ENCODE measurements around the gene BMP2K. TPM values are rescaled to one million over a fixed set of nuclear protein-coding genes. Genes with fewer than 3 reads are reported as not detected.
A peak's percentile ranks its signal among the peaks of the same experiment; 100 is the strongest.
"Not testable (repeated sequence)": the region's sequence is repeated elsewhere in the genome, so short reads cannot be mapped to it uniquely, and the experiment has no call there.

Gene BMP2K
- total RNA-seq, 1 donor from 2014 or later: 92.9 TPM

DNA sequence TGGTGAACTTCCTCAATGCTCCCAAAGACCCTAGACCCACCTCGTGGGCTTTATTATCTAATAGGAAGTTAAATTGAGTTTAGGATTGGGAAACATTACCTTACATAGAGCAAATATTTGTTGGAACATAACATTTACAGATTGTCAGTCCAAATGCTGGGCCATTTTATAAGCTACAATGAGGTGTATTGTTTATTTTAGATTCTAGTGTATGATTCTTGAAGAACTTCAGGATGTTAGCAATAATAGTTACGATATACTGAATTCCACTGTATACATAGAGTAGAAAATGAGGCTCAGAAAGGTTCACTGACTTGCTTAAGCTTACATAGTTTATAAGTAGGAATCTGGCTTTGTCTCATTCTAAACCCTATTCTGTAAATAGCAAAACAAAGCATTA is 125.7 kb downstream of the BMP2K start:
- ATAC-seq (no peak), DNase-seq (ENCODE audit: low spot score) (no peak)
- intact Hi-C loops (cut with DNase I): no loop called here

DNA sequence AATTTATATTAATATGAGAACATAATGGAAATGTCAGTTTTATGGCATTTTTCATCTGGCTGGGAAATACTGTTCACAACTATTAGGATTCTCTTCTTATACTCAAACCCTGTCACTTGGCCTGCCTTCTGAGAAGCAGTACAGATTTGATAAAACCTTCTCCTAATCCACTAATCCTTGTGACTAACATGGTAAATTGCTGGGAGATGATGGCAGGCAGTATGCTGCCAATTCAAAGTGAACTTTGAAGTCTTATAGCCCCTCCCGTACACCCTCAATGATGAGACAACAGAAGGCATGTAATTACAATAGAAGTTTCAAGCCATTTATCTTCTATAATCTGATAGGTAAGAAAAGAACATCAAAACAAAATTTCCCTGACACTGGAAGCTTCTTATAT is 126.1 kb downstream of the BMP2K start:
- ATAC-seq (no peak), DNase-seq (ENCODE audit: low spot score) (no peak)
- intact Hi-C loops (cut with DNase I): no loop called here

DNA sequence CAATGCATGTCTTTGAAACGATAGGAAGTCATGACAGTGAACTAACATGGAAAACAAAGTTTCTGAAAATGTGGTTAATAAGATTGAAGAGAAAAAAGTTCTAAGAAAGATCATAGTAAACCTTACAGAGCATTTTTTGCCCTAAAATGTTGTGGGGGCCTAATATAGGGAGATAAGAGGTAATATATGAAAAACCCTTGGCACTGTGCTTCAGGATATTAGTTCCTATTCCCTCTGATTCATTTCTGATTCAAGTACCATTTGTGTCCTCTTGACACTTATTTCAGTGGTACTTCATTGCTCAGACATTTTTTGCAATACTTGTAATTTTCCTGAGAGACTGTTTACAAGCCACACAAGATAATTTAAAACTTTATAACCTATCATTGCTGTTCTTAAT is 128.0 kb downstream of the BMP2K start:
- intact Hi-C loops (cut with DNase I): no loop called here
- ATAC-seq: no peak
- no peak for DNase-seq (ENCODE audit: low spot score)

DNA sequence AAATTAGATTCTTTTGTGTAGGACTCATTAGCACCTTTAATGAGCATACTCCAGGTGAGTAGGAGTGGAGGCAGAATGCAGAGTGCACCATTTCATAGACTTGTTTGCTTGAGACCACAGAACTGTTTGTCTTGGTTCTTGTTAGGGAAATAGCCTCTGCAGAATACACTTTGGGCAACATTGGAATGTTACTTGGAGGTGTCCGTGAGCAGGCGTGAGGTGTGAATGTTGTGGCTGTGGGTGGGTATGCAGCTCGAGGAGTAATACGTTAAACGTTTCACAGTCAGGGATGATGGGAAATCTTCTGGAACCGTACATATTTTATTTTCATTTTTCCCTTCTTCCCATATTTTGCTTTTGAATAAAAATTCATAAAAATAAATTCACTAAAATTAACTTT is 131.5 kb downstream of the BMP2K start:
- ATAC-seq (no peak), DNase-seq (ENCODE audit: low spot score) (no peak)
- intact Hi-C loops (cut with DNase I): no loop called here

DNA sequence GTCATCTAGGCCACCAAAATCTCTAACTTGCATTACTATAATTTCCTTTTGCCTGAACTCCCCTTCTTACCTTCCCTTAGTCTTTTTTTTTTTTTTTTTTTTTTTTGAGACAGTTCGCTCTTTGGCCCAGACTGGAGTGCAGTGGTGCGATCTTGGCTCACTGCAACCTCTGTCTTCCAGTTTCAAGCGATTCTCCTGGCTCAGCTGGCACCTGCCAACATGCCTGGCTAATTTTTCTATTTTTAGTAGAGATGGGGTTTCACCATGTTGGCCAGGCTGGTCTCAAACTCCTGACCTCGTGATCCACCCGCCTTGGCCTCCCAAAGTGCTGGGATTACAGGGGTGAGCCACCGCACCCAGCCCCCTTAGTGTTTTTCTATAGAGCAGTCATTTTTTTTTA is 132.8 kb downstream of the BMP2K start:
- ATAC-seq; DNase-seq (ENCODE audit: low spot score); intact Hi-C loops (cut with DNase I): not testable (repeated sequence)

DNA sequence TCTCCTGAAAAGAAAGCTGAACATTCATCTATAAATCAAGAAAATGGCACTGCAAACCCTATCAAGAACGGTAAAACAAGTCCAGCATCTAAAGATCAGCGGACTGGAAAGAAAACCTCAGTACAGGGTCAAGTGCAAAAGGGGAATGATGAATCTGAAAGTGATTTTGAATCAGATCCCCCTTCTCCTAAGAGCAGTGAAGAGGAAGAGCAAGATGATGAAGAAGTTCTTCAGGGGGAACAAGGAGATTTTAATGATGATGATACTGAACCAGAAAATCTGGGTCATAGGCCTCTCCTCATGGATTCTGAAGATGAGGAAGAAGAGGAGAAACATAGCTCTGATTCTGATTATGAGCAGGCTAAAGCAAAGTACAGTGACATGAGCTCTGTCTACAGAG is 134.5 kb downstream of the BMP2K start:
- intact Hi-C loops (cut with DNase I): no loop called here
- ATAC-seq: no peak
- DNase-seq (ENCODE audit: low spot score): no peak

DNA sequence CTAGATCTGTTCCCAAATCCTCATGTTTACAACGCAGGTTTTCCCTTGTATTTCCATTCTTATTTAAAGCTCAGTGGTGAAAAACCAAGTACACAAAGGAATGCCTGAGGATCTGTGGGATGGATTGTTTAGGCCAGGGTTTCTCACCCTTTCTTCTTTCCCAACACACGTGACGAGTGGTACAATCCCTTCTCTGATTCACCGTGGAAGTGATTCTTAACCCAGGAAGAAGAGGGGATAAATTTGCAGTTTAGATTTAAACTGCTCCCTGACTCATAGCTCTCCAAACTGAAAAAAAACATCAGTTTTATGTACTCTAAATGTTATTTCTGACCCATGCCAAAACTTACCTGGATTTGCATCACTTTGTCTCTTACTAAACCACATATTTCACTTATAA is 146.1 kb downstream of the BMP2K start:
- ATAC-seq (no peak), DNase-seq (ENCODE audit: low spot score) (no peak)
- intact Hi-C loops (cut with DNase I): no loop called here

DNA sequence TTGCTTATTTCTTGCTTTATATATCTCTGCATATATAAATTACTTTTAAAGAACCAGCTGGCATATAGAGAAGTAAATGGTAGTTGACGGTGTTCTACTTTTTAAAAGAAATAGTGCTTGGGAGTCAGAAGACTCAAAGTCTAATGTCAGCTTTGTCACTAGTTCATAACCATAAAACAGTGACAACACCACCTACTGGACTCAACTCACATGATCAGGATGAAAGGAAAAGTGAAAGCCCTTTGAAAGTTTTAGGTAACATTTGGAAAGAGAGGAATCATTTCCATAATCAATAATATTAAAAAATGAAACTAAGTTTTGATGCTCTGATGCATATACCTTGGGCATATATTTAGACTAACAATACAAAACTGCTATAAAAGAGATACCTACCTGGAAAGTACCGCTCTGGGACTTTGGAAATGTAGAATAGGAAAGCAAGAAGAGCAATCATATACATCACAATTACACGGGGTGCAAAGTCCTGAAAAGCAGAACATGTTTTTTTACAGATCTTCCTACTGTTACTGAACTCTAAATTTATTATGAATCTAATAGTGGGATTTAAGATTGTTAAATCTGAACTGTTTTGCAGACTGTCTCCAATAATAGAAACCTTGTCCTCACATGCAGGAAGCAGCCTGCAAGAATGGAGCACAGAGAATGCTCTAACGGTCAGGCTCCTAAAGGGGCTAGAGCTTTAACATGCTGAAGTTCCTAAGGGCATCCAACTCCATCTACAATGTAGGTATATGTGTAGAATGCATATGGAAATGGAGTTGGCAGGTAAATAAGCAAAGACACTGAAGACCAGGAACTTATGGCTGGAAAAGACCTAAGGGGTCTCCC is 147.5 kb downstream of the BMP2K start:
- DNase-seq (ENCODE audit: low spot score) (no peak), ATAC-seq (no peak)
- intact Hi-C loops (cut with DNase I): no loop called here

DNA sequence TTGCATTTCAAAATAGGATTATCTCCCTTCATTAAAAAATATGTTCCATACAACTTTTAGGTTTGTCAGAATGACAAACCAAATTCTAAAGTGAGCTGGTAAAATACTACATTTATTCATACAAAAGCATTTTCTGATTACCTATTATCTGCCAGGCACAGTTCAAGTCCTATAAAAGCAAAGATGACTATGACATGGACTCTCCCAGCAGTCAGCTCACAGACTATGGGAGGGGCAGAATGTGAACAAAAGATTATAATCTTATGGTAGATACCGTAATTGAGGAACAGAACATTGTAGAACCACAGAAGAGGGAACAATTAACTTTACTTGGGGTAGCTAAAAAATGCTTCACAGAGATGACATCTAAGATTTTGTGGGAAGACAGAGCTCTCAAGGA is 150.7 kb downstream of the BMP2K start:
- DNase-seq (ENCODE audit: low spot score) (no peak), ATAC-seq (no peak)
- intact Hi-C loops (cut with DNase I): no loop called here

DNA sequence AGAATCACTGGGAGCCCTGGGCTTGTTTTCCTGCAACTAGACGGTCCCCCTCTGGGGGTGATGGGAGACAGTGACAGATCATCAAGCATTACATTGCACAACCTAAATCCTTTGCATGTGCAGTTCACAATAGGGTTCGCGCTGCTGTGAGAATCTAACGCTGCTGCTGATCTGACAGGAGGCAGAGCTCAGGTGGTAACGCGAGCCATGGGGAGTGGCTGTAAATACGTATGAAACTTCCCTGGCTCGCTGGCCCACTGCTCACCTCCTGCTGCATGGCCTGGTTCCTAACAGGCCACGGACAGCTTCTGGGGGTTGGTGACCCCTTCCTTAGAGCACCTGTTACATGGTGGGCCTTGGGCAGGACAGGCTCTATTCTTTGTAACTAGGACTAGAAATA is 152.7 kb downstream of the BMP2K start:
- ATAC-seq: no peak
- no peak for DNase-seq (ENCODE audit: low spot score)
- intact Hi-C loops (cut with DNase I): no loop called here

DNA sequence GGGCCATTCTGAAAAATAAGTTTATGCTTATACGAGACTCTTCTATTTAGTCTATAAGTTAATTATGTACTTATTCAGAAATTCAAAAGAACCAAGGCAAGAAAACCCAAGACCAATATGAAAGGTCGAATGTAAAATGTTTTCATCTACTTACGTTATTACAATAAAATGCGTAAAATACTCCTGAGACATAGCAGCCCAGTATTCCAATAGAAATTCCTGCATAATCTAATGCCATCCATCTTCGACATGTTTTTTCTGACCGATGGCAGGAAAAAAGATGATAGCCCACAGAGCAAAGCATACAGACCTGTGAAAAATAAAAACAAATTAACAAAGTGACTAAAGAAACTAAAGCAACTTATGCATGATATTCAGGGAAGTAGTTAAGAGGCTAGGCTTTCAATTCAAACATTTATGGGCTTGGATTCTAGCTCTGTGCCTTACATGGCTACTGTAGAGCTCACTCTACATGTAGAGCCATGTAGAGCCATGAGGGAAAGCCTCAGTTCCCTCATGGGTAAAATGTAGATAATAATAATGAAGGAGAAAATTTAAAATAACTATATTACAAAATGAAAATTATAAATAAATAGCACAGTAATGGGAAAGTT is 154.0 kb downstream of the BMP2K start:
- intact Hi-C loops (cut with DNase I): no loop called here
- ATAC-seq (no peak), DNase-seq (ENCODE audit: low spot score) (no peak)

DNA sequence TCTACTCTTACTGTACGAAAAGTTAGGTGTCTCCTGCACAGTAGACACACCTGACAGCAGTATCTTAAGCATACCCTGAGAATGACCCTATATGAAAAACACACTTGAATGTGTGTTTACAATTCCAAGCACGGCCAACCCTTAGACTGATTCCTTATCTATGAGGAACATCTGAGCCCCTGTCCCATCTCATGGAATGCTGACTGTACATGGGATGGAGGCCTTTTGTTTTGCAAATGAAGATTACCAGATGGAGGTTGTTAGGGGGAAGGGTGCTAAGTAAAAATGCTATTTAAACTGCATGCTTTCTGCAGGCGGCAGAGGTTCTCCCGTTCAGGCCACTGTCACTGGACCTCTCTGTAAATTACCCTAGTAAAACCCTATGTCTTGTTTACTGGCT is 160.8 kb downstream of the BMP2K start:
- no peak for ATAC-seq
- intact Hi-C loops (cut with DNase I): no loop called here
- DNase-seq (ENCODE audit: low spot score): no peak

DNA sequence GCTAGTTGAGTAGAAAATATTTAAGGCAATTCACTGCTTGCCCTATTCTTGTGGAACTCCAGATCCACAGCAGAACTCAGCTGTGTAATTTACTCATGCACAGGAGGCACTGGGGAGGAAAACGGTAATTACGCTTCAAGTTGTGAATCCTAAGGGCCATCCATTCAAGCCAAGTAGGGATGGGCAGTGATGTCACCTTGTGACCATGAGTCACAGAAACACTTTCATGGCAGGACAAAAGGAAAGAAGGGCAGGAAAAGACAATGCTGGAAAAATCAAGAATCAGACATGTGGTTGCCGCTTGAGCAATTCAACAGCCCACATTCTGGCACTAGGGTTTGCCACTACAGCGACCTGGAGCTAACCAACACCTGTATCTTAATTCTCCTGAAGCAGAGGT is 161.7 kb downstream of the BMP2K start:
- DNase-seq (ENCODE audit: low spot score) (no peak), ATAC-seq (no peak)
- intact Hi-C loops (cut with DNase I): no loop called here

DNA sequence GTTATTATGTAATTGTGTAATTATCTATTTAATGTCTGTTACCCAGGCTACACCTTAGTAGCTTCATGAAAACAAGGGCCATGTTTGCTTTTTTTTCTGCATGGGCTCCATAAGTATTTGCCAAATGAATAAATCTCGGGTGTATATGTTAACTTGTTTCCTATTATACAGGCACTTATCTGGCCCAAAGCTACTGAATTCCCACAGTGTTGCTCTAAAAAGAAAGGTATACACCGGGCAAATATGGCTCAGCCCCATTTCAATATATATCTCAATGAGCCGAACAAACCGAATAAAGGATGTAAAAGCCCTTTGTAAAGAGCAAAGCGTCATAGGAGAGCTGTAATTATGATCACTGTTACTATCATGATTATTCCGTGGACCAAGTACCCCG is 162.3 kb downstream of the BMP2K start:
- no peak for DNase-seq (ENCODE audit: low spot score)
- ATAC-seq: no peak
- intact Hi-C loops (cut with DNase I): no loop called here

DNA sequence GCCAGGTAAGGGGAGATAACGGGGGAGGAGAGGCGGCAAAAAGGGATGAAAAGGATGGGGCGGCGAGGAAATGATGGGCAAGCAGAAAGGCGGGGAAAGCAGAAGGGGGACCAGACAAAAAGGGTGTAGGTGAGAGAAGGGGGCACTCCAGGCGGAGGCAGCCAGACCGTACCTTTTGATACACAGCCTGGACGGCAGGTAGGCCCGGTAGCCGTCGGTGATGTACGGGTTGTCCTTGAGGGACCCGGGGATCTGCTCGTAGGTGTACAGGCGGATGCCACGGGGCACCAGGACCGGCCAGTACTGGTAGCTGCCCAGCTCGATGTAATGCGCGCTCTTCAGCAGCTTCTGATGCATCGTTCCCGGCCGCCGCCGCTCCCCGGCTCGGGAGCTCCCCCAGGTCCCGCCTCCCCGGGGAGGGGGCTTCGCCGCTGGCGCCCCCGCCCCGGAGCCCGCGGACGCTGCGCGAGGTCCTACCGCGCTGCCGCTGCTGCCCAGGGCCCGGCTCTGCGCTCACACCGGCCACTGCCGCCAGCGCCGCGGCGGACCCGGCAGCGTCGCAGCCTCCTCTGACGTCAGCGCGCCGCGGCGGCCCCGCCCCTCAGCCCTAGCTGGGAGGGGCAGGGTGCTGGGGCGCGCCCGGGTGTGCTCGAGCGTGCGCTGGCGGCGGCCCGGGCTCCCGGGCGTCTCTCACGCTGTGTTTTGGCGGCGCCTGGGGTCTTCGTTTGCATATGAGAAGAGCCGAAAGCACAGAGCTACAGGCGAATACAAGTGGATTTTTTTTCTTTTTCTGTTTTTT is 162.9 kb downstream of the BMP2K start, which contains the start of gene PAQR3:
TSS of gene PAQR3 (minus strand) at position 571 of the 799 bp plus-strand sequence. CDS start at position 357, 214 bp downstream.
- intact Hi-C loops (cut with DNase I): no loop called here
- ATAC-seq (peak; percentile 98), DNase-seq (ENCODE audit: low spot score) (peak; percentile 92)

DNA sequence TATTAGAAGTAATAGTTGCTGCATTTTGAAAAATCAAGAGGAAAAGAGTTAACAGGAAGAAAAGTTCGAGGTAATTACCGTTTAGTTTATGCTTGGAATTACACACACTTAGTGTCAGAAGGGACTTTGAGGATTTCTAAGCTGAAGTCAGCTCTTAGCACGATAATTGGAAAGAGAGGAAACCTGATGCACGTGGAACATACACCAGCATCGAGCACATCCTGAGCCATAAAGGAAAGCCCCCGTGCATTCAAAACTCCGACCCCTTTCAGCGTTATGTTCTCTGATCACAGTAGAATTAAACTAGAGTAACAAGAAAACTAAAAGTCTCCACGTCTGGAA is 163.5 kb downstream of the BMP2K start:
- intact Hi-C loops (cut with DNase I): no loop called here
- peak; percentile 8 for ATAC-seq
- no peak for DNase-seq (ENCODE audit: low spot score)

DNA sequence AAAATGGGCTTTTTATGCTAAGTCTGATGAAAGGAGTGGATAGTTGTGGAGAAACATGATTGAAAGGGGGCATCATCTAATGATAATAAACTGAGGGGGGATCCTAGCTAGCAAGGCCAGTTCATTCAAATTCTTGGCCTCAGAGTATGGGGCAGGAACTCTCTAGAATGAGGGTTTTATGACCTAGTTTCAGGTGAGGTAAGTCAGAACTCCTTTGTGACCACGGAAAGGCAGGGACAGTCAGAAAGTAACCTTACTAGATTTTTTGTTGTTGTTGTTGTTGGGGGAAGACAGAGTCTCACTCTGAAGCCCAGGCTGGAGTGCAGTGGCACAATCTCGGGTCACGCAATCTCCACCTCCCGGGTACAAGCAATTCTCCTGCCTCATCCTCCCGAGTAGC is 164.6 kb downstream of the BMP2K start:
- DNase-seq (ENCODE audit: low spot score) (no peak), ATAC-seq (no peak)
- intact Hi-C loops (cut with DNase I): no loop called here

DNA sequence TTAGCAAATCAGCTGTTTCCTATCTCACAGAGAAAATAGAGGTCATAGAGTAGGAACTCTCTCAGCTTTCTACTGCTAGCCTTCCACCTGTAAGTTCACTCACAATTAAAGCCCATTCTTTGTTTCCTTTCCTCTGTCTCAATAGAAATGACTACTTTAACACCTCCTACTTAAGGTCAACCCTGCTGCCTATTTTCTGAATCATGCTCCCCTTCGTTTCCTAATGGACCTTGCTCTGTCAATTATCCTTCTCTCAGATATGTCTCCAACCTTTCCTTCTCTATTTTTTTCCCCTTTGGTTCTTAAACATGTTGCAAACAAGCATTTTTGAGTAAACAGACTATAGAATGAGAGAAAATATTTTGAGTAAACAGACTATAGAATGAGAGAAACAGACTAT is 168.2 kb downstream of the BMP2K start:
- no peak for DNase-seq (ENCODE audit: low spot score)
- intact Hi-C loops (cut with DNase I): no loop called here
- no peak for ATAC-seq

DNA sequence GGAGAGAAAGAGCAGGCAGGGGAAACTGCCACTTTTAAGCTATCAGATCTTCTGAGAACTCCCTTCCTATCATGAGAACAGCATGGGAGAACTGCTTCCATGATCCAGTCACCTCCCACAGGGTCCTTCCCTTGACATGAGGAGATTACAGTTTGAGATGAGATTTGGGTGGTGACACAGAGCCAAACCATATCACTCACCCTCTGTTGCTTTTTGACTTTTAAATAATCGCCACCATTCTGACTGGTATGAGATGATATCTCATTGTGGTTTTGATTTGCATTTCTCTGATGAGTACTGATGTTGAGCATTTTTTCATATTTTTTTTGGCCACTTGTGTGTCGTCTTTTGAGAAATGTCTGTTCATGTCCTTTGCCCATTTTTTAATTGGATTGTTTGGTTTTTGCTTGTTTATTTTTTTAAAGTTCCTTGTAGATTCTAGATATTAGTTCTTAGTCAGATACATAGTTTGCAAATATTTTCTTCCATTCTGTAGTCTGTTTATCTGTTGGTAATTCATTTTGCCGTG is 169.6 kb downstream of the BMP2K start:
- no peak for DNase-seq (ENCODE audit: low spot score)
- no peak for ATAC-seq

DNA sequence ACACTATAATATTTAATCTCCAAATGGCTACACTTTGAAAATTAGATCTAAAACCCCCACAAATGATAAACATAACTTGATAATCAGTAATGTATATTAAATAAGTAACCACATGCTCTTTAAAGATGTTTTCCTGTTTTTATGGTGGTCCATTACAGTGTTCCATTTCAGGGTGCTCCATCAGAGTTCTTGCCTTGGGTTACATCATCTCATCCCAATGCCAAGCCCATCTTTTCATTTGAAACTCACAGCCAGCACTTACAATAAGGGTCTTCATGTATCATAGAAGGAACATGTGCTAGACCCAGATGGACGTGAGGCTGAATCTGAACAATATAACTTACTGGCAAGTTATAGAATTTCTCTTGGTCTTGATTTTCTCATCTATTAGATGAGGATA is 173.6 kb downstream of the BMP2K start:
- intact Hi-C loops (cut with DNase I): no loop called here
- ATAC-seq (no peak), DNase-seq (ENCODE audit: low spot score) (no peak)

More for the DNA sequence above, 169.6 kb downstream of the BMP2K start:
- intact Hi-C loops (cut with DNase I): no loop called here

All from sciatic nerve (tissue), 2 donors.